Measurements from ENCODE around the gene GUCD1. TPM values are rescaled to one million over a fixed set of nuclear protein-coding genes. Genes with fewer than 3 reads are reported as not detected.
"Not testable (repeated sequence)": the region's sequence is repeated elsewhere in the genome, so short reads cannot be mapped to it uniquely, and the experiment has no call there.

GUCD1 gene
- total and polyA plus RNA-seq, 2 of the 13 experiments (the other 11 are each of a cell fraction or from before 2014, with no cell fraction given): 128 to 245 TPM

- TF ChIP-seq CENPBD1 (CRISPR knock-in tag; IDR thresholded peaks at IDR 0.05; ENCODE audit: borderline replicate concordance, low read depth) (no peak), ZKSCAN8 (CRISPR knock-in tag; IDR thresholded peaks at IDR 0.05; ENCODE audit: borderline replicate concordance) (no peak), ZNF788 (CRISPR knock-in tag; IDR thresholded peaks at IDR 0.05; ENCODE audit: borderline replicate concordance) (no peak; the same call in 1 of the 2 replicates), ZNF33A (CRISPR knock-in tag; IDR thresholded peaks at IDR 0.05; ENCODE audit: borderline replicate concordance) (no peak), MBNL3 (CRISPR knock-in tag; conservative IDR thresholded peaks at IDR 0.05) (no peak), PPARG (CRISPR knock-in tag; conservative IDR thresholded peaks at IDR 0.05) (no peak; the same call in 1 of the 2 replicates), ZNF18 (CRISPR knock-in tag; IDR thresholded peaks at IDR 0.05; ENCODE audit: insufficient replicate concordance) (no peak), ZNF775 (CRISPR knock-in tag; IDR thresholded peaks at IDR 0.05; ENCODE audit: borderline replicate concordance) (no peak), POLR2G (IDR thresholded peaks at IDR 0.05; ENCODE audit: low read depth, low read length) (peak; percentile 73)
- TF ChIP-seq, protein P1, sequence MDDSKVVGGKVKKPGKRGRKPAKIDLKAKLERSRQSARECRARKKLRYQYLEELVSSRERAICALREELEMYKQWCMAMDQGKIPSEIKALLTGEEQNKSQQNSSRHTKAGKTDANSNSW (CRISPR knock-in tag; IDR thresholded peaks at IDR 0.05; ENCODE audit: borderline replicate concordance): no peak
- TF ChIP-seq, protein P2, sequence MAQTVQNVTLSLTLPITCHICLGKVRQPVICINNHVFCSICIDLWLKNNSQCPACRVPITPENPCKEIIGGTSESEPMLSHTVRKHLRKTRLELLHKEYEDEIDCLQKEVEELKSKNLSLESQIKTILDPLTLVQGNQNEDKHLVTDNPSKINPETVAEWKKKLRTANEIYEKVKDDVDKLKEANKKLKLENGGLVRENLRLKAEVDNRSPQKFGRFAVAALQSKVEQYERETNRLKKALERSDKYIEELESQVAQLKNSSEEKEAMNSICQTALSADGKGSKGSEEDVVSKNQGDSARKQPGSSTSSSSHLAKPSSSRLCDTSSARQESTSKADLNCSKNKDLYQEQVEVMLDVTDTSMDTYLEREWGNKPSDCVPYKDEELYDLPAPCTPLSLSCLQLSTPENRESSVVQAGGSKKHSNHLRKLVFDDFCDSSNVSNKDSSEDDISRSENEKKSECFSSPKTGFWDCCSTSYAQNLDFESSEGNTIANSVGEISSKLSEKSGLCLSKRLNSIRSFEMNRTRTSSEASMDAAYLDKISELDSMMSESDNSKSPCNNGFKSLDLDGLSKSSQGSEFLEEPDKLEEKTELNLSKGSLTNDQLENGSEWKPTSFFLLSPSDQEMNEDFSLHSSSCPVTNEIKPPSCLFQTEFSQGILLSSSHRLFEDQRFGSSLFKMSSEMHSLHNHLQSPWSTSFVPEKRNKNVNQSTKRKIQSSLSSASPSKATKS (CRISPR knock-in tag; IDR thresholded peaks at IDR 0.05): no peak
These were observed 46.5 kb upstream of the GUCD1 start (continued) for GRCh38 chr22:24601217-24602104.

GRCh38 chr22:24599958-24600715, 45.2 kb upstream of the GUCD1 start:
- H3K4me3 ChIP-seq (replicated peaks in 1 of 3; ENCODE audit: insufficient read depth in 1 of 3, low read depth in 2 of 3, low read length in 3 of 3); H4K20me1 ChIP-seq (ENCODE audit: insufficient read depth, low read length); intact Hi-C loops (cut with micrococcal nuclease; ENCODE audit: unreplicated experiment); ATAC-seq; CTCF ChIA-PET (ENCODE audit: low intra/inter-chr PET ratio, low total read pairs); H3K36me3 ChIP-seq (replicated peaks in 1 of 2; ENCODE audit: control insufficient read depth in 1 of 2, insufficient read depth in 2 of 2, low read length in 2 of 2); H2AFZ ChIP-seq (ENCODE audit: low read length); H3K4me2 ChIP-seq (ENCODE audit: low read depth, low read length); DNase-seq (ENCODE audit: low spot score); in situ Hi-C loops (cut with HindIII; ENCODE audit: extremely low pct_ligation_motif_present, low pct_unique_long_range_greater_than_20kb); BruUV-seq (replicated peaks); H3K9me3 ChIP-seq (ENCODE audit: low read length); H3K27me3 ChIP-seq (ENCODE audit: control insufficient read depth in 1 of 2, insufficient read depth in 2 of 2, low read length in 2 of 2); H3K27ac ChIP-seq (ENCODE audit: extremely low read length, insufficient read depth, low read length); FAIRE-seq; H3K79me2 ChIP-seq (ENCODE audit: insufficient read depth, low read length); H3K9ac ChIP-seq (ENCODE audit: insufficient read depth, low read depth, low read length): not testable (repeated sequence)
- 89% methylated on average over 3 of the region's 3 CpGs for WGBS (ENCODE audit: low lambda C conversion rate)
- POLR2A ChIA-PET: interaction anchor here (1.1 to 2.3 kb wide), 3 partner anchors 17 to 47 kb away, joined by 3 to 8 read pairs (median 3); partner anchors contain the start of gene GUCD1
- peaks cover 52% of the 10 kb centered on the region for H3K4me1 ChIP-seq (ENCODE audit: insufficient read depth, low read length)
